ENCODE measurements around the gene SRGAP3. TPM values are rescaled to one million over a fixed set of nuclear protein-coding genes. Genes with fewer than 3 reads are reported as not detected.

Gene SRGAP3
- total and polyA plus RNA-seq, 10 of the 15 experiments (the other 5 are each of a cell fraction or from before 2014, with no cell fraction given): 0.32 to 1.7 (median 0.99) TPM

DNA sequence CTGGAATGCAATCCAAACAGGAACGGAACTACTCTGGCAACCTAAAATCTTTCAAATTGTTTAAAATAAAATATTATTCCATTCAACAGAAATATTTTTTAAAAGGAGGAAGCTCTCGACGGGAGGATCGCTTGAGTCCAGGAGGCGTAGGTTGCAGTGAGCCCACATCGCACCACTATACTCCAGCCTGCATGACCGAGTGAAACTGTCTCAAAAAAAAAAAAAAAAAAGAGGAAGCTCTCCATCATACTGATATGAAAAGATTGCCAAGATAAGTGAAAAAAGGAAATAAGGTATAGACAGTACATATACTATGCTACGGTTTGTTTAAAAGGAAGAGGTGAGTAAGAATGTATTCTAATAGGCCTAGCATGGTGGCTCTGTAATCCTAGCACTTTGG lies 289.8 kb downstream of the SRGAP3 start (continued):
- 0 out of 2 replicates have a peak, but pooled peaks have one; percentile 23 for TF ChIP-seq NBN (IDR thresholded peaks at IDR 0.05)
- no peak for TF ChIP-seq CREM (IDR thresholded peaks at IDR 0.05; ENCODE audit: low read depth)
- TF ChIP-seq SMARCA5 (IDR thresholded peaks at IDR 0.05): no peak
- TF ChIP-seq CHD1 (IDR thresholded peaks at IDR 0.05; ENCODE audit: low read depth, low read length): no peak
- TF ChIP-seq TAF1 (IDR thresholded peaks at IDR 0.05; ENCODE audit: borderline replicate concordance, low read depth, low read length): no peak
- no peak for TF ChIP-seq PKNOX1 (IDR thresholded peaks at IDR 0.05)
- TF ChIP-seq, protein P1, sequence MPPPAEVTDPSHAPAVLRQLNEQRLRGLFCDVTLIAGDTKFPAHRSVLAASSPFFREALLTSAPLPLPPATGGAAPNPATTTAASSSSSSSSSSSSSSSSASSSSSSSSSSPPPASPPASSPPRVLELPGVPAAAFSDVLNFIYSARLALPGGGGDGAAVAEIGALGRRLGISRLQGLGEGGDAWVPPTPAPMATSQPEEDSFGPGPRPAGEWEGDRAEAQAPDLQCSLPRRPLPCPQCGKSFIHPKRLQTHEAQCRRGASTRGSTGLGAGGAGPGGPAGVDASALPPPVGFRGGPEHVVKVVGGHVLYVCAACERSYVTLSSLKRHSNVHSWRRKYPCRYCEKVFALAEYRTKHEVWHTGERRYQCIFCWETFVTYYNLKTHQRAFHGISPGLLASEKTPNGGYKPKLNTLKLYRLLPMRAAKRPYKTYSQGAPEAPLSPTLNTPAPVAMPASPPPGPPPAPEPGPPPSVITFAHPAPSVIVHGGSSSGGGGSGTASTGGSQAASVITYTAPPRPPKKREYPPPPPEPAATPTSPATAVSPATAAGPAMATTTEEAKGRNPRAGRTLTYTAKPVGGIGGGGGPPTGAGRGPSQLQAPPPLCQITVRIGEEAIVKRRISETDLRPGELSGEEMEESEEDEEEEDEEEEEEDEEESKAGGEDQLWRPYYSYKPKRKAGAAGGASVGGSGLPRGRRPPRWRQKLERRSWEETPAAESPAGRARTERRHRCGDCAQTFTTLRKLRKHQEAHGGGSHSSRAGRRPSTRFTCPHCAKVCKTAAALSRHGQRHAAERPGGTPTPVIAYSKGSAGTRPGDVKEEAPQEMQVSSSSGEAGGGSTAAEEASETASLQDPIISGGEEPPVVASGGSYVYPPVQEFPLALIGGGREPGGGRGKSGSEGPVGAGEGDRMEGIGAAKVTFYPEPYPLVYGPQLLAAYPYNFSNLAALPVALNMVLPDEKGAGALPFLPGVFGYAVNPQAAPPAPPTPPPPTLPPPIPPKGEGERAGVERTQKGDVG (CRISPR knock-in tag; IDR thresholded peaks at IDR 0.05): no peak
- TF ChIP-seq ZNF384 (IDR thresholded peaks at IDR 0.05; ENCODE audit: borderline replicate concordance, low read depth, low read length): peak; percentile 87
- TF ChIP-seq ZNF274 (IDR thresholded peaks at IDR 0.05; ENCODE audit: insufficient read depth, insufficient read length): no peak
